Measurements from ENCODE around the gene CHD2. TPM values are rescaled to one million over a fixed set of nuclear protein-coding genes. Genes with fewer than 3 reads are reported as not detected.

Gene CHD2
- total and polyA plus RNA-seq, 10 of the 15 experiments (the other 5 are each of a cell fraction or from before 2014, with no cell fraction given), result 38.1 to 94.7 (median 63.3) TPM

DNA sequence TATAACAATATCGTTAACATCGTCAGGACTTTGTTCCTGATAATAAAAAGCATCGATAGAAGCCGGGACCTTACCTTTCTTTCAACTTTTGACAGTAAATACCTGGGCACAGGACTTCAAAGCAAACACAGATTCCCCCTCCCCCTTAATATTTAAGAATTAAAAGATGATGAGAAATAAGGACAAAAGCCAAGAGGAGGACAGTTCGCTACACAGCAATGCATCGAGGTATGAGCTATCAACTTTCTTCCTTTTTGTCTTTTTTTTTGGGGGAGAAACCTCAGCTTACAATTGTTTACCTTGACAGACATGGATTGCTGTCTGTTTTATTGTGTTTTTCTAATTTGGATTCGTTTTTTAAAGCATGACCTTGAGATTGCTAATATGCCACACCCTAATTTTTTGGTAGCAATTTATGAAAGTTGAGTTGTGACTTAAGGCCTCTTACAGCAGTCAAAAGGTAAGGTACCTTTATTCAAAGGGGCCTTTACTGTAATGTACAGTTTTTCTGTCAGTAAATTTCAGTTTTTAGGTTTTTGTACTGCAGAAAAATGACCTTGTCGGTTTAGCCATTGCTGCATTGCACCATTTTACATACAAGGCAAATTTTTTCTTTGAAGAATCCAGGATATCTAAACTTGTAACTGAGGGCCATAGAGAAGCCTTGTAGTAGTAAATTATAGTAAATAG lies 1.1 kb downstream of the CHD2 start (continued):
- TF ChIP-seq, protein P1, sequence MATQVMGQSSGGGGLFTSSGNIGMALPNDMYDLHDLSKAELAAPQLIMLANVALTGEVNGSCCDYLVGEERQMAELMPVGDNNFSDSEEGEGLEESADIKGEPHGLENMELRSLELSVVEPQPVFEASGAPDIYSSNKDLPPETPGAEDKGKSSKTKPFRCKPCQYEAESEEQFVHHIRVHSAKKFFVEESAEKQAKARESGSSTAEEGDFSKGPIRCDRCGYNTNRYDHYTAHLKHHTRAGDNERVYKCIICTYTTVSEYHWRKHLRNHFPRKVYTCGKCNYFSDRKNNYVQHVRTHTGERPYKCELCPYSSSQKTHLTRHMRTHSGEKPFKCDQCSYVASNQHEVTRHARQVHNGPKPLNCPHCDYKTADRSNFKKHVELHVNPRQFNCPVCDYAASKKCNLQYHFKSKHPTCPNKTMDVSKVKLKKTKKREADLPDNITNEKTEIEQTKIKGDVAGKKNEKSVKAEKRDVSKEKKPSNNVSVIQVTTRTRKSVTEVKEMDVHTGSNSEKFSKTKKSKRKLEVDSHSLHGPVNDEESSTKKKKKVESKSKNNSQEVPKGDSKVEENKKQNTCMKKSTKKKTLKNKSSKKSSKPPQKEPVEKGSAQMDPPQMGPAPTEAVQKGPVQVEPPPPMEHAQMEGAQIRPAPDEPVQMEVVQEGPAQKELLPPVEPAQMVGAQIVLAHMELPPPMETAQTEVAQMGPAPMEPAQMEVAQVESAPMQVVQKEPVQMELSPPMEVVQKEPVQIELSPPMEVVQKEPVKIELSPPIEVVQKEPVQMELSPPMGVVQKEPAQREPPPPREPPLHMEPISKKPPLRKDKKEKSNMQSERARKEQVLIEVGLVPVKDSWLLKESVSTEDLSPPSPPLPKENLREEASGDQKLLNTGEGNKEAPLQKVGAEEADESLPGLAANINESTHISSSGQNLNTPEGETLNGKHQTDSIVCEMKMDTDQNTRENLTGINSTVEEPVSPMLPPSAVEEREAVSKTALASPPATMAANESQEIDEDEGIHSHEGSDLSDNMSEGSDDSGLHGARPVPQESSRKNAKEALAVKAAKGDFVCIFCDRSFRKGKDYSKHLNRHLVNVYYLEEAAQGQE (IDR thresholded peaks at IDR 0.05; ENCODE audit: low read depth, low read length), result no peak
- peak; percentile 44; the same call in 1 of the 2 replicates for TF ChIP-seq POLR2AphosphoS5 (IDR thresholded peaks at IDR 0.05; ENCODE audit: low read length)

GRCh38 chr15:92901995-92902394 lies 1.9 kb downstream of the CHD2 start:
- Histone ChIP-seq H3K4me3 (peak overlapping the region; percentile 95), H4K20me1 (ENCODE audit: control insufficient read depth, insufficient read depth) (no peaks in the 10 kb centered on the region), H3K79me2 (ENCODE audit: control insufficient read depth, insufficient read depth, low read length) (peaks cover 93% of the 10 kb centered on the region), H3K27ac (ENCODE audit: control insufficient read depth, insufficient read depth) (peak overlapping the region; percentile 96), H3K9ac (ENCODE audit: control insufficient read depth, insufficient read depth, low read length) (peak overlapping the region; percentile 97), H3K4me2 (ENCODE audit: control insufficient read depth, insufficient read depth) (peak overlapping the region; percentile 81; the same call in 1 of the 2 replicates), H3K9me3 (replicated peaks; ENCODE audit: control insufficient read depth, insufficient read depth, low read length) (no peaks in the 10 kb centered on the region; the same call in 1 of the 3 replicates), H2AFZ (ENCODE audit: control insufficient read depth, low read depth, low read length) (no peak overlapping the region), H3K27me3 (replicated peaks in 1 of 2; ENCODE audit: control insufficient read depth in 2 of 2, insufficient read depth in 2 of 2, low read length in 1 of 2) (no peaks in the 10 kb centered on the region), H3K36me3 (ENCODE audit: control insufficient read depth in 2 of 2, insufficient read depth in 2 of 2, low read length in 1 of 2) (peaks cover 0 to 5% of the 10 kb centered on the region in 2 experiments; a peak in 1 of 4 replicates), H3K4me1 (ENCODE audit: control insufficient read depth, insufficient read depth, low read length) (peaks cover 3% of the 10 kb centered on the region; the same call in 1 of the 2 replicates)
- 0% methylated on average over 2 of the region's 2 CpGs for WGBS (ENCODE audit: insufficient coverage, insufficient replicate concordance, low lambda C conversion rate, missing lambda C conversion rate)
- RAD21 ChIA-PET (ENCODE audit: unreplicated experiment), result interaction anchor here (1.2 to 6.9 kb wide), 6 partner anchors 13 to 92 kb away, joined by 3 to 100 read pairs (median 29); no protein-coding TSS in a partner anchor
- POLR2A ChIA-PET, result interaction anchor here (1.0 to 11.0 kb wide), 7 partner anchors 18 to 96 kb away, joined by 3 to 207 read pairs (median 88); no protein-coding TSS in a partner anchor
- FAIRE-seq (no peak), DNase-seq (ENCODE audit: low read depth, low spot score) (no peak), ATAC-seq (no peak)
- no peak for TF ChIP-seq TBL1XR1 (IDR thresholded peaks at IDR 0.05; ENCODE audit: low read depth, low read length)
- 0 out of 2 replicates have a peak, but pooled peaks have one; percentile 40 for TF ChIP-seq CHD1 (IDR thresholded peaks at IDR 0.05; ENCODE audit: low read depth, low read length)
- TF ChIP-seq, protein P2, sequence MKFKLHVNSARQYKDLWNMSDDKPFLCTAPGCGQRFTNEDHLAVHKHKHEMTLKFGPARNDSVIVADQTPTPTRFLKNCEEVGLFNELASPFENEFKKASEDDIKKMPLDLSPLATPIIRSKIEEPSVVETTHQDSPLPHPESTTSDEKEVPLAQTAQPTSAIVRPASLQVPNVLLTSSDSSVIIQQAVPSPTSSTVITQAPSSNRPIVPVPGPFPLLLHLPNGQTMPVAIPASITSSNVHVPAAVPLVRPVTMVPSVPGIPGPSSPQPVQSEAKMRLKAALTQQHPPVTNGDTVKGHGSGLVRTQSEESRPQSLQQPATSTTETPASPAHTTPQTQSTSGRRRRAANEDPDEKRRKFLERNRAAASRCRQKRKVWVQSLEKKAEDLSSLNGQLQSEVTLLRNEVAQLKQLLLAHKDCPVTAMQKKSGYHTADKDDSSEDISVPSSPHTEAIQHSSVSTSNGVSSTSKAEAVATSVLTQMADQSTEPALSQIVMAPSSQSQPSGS (IDR thresholded peaks at IDR 0.05; ENCODE audit: low read length), result 0 out of 2 replicates have a peak, but pooled peaks have one; percentile 16
- no peak for TF ChIP-seq BRCA1 (IDR thresholded peaks at IDR 0.05; ENCODE audit: low read depth, low read length)
- no peak for TF ChIP-seq NR2F1 (conservative IDR thresholded peaks at IDR 0.05)
- TF ChIP-seq, protein P1 (IDR thresholded peaks at IDR 0.05; ENCODE audit: low read depth, low read length), result no peak
- TF ChIP-seq, protein P3, sequence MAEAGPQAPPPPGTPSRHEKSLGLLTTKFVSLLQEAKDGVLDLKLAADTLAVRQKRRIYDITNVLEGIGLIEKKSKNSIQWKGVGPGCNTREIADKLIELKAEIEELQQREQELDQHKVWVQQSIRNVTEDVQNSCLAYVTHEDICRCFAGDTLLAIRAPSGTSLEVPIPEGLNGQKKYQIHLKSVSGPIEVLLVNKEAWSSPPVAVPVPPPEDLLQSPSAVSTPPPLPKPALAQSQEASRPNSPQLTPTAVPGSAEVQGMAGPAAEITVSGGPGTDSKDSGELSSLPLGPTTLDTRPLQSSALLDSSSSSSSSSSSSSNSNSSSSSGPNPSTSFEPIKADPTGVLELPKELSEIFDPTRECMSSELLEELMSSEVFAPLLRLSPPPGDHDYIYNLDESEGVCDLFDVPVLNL (IDR thresholded peaks at IDR 0.05; ENCODE audit: low read depth, low read length), result no peak
- CTCF ChIA-PET, result interaction anchor here (1.2 to 2.7 kb wide), 4 partner anchors 17 to 94 kb away, joined by 3 to 16 read pairs (median 6); no protein-coding TSS in a partner anchor
- no TSS peak for BruUV-seq (replicated peaks)
- SMC1A ChIA-PET (ENCODE audit: uncharacterized antibody, unreplicated experiment), result interaction anchor here (0.7 to 11.2 kb wide), 9 partner anchors 12 to 104 kb away, joined by 3 to 252 read pairs (median 9); no protein-coding TSS in a partner anchor
- intact Hi-C loops (cut with micrococcal nuclease; ENCODE audit: unreplicated experiment), result loop anchor here (2.0 kb wide), 1 partner anchor 15 kb away; no protein-coding TSS in a partner anchor
- in situ Hi-C loops (cut with MboI), result no loop called here

Measured in GM12878 (cell line).